Ectodermal cell (in vitro differentiated cells): ENCODE results near the gene IL36A.

Experiments used
- H3K27ac ChIP-seq: 2 replicates; pipeline ENCODE4 v1.7.0; 2013; ENCODE audit warnings: mild to moderate bottlenecking, low read depth, low read length; ENCODE audit not compliant: insufficient read depth, poor library complexity, severe bottlenecking
- H3K27me3 ChIP-seq: 2 replicates; pipeline ENCODE4 v1.7.0; 2013; ENCODE audit warnings: mild to moderate bottlenecking, low read length; ENCODE audit not compliant: insufficient read depth, control insufficient read depth, poor library complexity, severe bottlenecking
- H3K36me3 ChIP-seq: one replicate; pipeline ENCODE4 v1.7.0; 2013; ENCODE audit warnings: low read length; ENCODE audit not compliant: control insufficient read depth, insufficient read depth
- H3K4me1 ChIP-seq: one replicate; pipeline ENCODE4 v1.7.0; 2013; ENCODE audit warnings: low read length; ENCODE audit not compliant: control insufficient read depth, insufficient read depth
- H3K4me3 ChIP-seq: 2 replicates; pipeline ENCODE4 v1.7.0; 2013; ENCODE audit warnings: low read depth, low read length, control low read depth; ENCODE audit not compliant: insufficient read depth
- H3K9me3 ChIP-seq: 2 replicates; pipeline ENCODE4 v1.7.0; 2013; ENCODE audit warnings: mild to moderate bottlenecking, low read length, moderate library complexity; ENCODE audit not compliant: control insufficient read depth
- WGBS, 2 experiments: methylation state at CpG; one replicate each; pipeline ENCODE4 v1.1.7; 2013; ENCODE audit warnings: missing lambda C conversion rate in 2 of 2; 5-methylcytosine and 5-hydroxymethylcytosine counted together

IL36A gene

DNA sequence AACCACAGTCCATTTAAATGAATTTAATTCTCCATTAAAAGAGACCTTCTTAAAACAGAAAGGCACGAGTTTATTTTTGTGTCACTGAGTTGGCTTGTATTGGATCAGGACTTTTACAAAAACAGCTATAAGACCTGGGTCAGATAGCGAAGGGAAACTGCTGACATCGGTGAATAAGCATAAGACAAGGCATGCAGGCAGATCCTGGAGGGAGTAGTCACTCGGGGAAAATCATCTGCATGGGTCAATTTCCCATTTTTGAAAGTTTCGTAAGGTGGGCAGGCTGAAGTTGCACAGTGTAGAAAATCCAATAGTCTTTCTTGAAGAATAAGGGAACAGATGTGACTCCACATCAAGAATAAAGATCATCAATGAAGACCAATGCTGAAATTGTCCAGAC is 34.5 kb downstream of the IL36A start:
- H3K4me1 ChIP-seq: no peaks in the 10 kb centered on the region
- no peaks in the 10 kb centered on the region for H3K27me3 ChIP-seq
- no peak overlapping the region for H3K27ac ChIP-seq
- no peaks in the 10 kb centered on the region for H3K9me3 ChIP-seq
- H3K4me3 ChIP-seq: no peak overlapping the region
- WGBS, 2 experiments: 65 to 69% methylated on average over 5 of the region's 5 CpGs
- no peaks in the 10 kb centered on the region for H3K36me3 ChIP-seq

DNA sequence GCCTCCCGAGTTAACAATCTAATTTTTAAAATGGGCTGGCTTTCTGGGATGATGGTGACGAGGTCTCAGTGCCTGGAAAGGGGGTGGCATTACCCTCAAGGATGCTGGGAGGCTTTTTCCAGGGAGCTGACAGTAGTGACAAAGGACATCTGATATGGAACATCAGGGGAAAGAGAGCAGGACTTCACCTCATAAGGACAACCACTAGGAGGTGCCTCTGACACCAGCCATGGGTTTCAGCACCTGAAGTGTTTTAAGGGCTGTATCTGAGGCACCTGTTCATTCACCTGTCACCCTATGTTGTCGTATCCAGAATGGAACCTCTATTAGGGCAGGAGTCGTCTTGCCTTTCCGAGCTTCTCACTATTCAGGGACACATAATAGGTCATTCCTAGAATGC is 36.6 kb downstream of the IL36A start:
- no peaks in the 10 kb centered on the region for H3K36me3 ChIP-seq
- H3K9me3 ChIP-seq: no peaks in the 10 kb centered on the region
- H3K4me1 ChIP-seq: no peaks in the 10 kb centered on the region
- 65 to 72% methylated on average over 5 of the region's 5 CpGs for WGBS, 2 experiments
- H3K27me3 ChIP-seq: no peaks in the 10 kb centered on the region
- H3K27ac ChIP-seq: no peak overlapping the region
- H3K4me3 ChIP-seq: no peak overlapping the region

GRCh38 chr2:113046465-113046864 is 41.2 kb downstream of the IL36A start:
- Histone ChIP-seq H3K4me1 (no peaks in the 10 kb centered on the region), H3K4me3 (no peak overlapping the region), H3K36me3 (no peaks in the 10 kb centered on the region), H3K27ac (no peak overlapping the region), H3K27me3 (no peaks in the 10 kb centered on the region), H3K9me3 (no peaks in the 10 kb centered on the region)
- WGBS, 2 experiments: 89 to 96% methylated on average over 3 to 5 of the region's 5 CpGs

GRCh38 chr2:113050921-113051895 is 45.9 kb downstream of the IL36A start:
- Histone ChIP-seq H3K27ac (no peak overlapping the region), H3K36me3 (no peaks in the 10 kb centered on the region), H3K4me3 (no peak overlapping the region), H3K27me3 (no peaks in the 10 kb centered on the region), H3K9me3 (peaks cover 3% of the 10 kb centered on the region), H3K4me1 (no peaks in the 10 kb centered on the region)
- whole genome bisulfite sequencing, 2 experiments: 90 to 91% methylated on average over 38 of the region's 38 CpGs

DNA sequence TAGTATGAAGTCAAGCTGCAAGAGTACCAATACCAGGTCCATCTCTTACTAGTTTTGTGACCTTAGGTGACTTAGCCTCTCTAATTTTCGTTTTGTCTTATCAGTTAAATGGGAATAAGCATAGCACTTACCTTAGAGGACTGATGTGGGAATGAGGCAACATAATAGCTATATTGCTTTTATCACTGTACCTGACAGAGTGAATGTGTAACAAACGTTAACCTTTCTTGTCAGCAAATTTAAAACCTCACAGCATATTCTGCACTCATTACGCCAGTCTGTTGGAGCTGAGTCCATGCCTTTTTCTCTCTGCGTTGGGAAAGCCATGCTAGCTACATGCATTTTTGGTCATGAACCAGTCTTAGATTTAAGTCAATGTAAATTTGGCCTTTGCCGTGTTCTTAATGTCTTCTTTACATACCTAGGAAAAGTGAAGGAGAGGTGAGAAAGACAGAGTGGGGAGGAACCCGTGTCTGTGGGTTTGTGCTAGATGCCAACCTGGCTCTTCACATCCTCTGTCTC is 47.2 kb downstream of the IL36A start, which contains the start of gene IL36B:
IL36B (minus strand) TSS at position 472 of the 522 bp plus-strand sequence.
- WGBS, 2 experiments: 77 to 88% methylated on average over 6 of the region's 6 CpGs
- H3K36me3 ChIP-seq: no peaks in the 10 kb centered on the region
- H3K4me1 ChIP-seq: no peaks in the 10 kb centered on the region
- no peak within 1 kb of the TSS for H3K4me3 ChIP-seq
- peaks cover 3% of the 10 kb centered on the region for H3K9me3 ChIP-seq
- no peaks in the 10 kb centered on the region for H3K27me3 ChIP-seq
- H3K27ac ChIP-seq: no peak within 1 kb of the TSS

GRCh38 chr2:113053666-113054065 is 48.4 kb downstream of the IL36A start:
- H3K27ac ChIP-seq: no peak overlapping the region
- 88 to 89% methylated on average over 3 of the region's 3 CpGs for WGBS, 2 experiments

GRCh38 chr2:113054066-113054465 is 48.8 kb downstream of the IL36A start:
- Histone ChIP-seq H3K27me3 (no peaks in the 10 kb centered on the region), H3K4me3 (no peak overlapping the region), H3K27ac (no peak overlapping the region), H3K4me1 (no peaks in the 10 kb centered on the region), H3K9me3 (peaks cover 3% of the 10 kb centered on the region), H3K36me3 (no peaks in the 10 kb centered on the region)

More at GRCh38 chr2:113053666-113054065, 48.4 kb downstream of the IL36A start:
- Histone ChIP-seq H3K4me3 (no peak overlapping the region), H3K4me1 (no peaks in the 10 kb centered on the region), H3K9me3 (peaks cover 3% of the 10 kb centered on the region), H3K36me3 (no peaks in the 10 kb centered on the region), H3K27me3 (no peaks in the 10 kb centered on the region)

DNA sequence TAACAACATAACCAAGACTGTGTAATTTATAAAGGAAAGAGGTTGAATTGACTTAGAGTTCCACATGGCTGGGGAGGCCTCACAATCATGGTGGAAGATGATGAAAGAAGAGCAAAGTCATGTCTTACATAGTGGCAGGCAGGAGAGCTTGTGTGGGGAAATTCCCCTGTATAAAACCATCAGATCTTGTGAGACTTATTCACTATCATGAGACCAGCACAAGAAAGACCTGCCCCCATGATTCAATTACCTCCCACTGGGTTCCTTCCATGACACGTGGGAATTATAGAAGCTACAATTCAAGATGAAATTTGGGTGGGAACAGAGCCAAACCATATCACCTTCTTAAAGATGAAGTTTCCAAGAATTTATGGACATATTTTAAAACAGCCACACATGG is 51.3 kb downstream of the IL36A start:
- H3K27me3 ChIP-seq: no peaks in the 10 kb centered on the region
- H3K27ac ChIP-seq: no peak overlapping the region
- H3K4me1 ChIP-seq: no peaks in the 10 kb centered on the region
- peaks cover 3% of the 10 kb centered on the region for H3K9me3 ChIP-seq
- H3K4me3 ChIP-seq: no peak overlapping the region
- WGBS, 2 experiments: 68 to 78% methylated on average over 1 of the region's 1 CpG
- no peaks in the 10 kb centered on the region for H3K36me3 ChIP-seq

DNA sequence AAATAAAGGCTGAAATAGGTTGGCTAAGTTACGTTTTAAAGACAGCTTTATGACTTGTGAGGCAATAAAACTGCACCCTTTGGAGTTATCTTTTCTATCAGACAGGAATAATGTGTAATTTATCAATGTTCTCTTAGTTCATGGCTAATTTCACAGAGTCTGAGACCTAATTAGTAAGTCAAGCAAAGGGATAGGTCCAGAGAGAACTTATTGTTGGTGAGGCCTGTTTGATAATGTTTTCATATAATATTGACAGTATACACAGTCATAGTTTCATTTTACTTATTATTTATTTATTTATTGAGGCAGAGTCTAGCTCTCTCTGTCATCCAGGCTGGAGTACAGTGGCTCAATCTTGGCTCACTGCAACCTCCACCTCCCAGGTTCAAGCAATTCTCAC is 51.9 kb downstream of the IL36A start:
- Histone ChIP-seq H3K27ac (no peak overlapping the region), H3K9me3 (peaks cover 3% of the 10 kb centered on the region), H3K4me3 (no peak overlapping the region), H3K27me3 (no peaks in the 10 kb centered on the region), H3K36me3 (no peaks in the 10 kb centered on the region), H3K4me1 (no peaks in the 10 kb centered on the region)
- 89 to 90% methylated on average over 1 of the region's 1 CpG for WGBS, 2 experiments
